Lower lobe of right lung (tissue), 2 donors: Measurements from ENCODE around the gene ABI3. TPM values are rescaled to one million over a fixed set of nuclear protein-coding genes. Genes with fewer than 3 reads are reported as not detected.
A peak's percentile ranks its signal among the peaks of the same experiment; 100 is the strongest.

Experiments
- ATAC-seq, 2 donors: fragments of 200-7000 bp; cut with Tn5 transposase; one replicate each; pipeline ENCODE4 v1.9.1; 2020 to 2022; ENCODE audit warnings: mild to moderate bottlenecking in 2 of 2, moderate library complexity in 2 of 2
- DNase-seq: peaks from one replicate; pipeline ENCODE4 v3.0.0-alpha.2; 2020
- H3K27ac ChIP-seq: fragments of 200-600 bp; one replicate; pipeline ENCODE4 v1.8.0; 2022
- H3K27me3 ChIP-seq: fragments of 200-600 bp; one replicate; pipeline ENCODE4 v1.8.0; 2022; ENCODE audit warnings: low read depth
- H3K36me3 ChIP-seq: fragments of 200-600 bp; one replicate; pipeline ENCODE4 v1.8.0; 2022; ENCODE audit warnings: mild to moderate bottlenecking
- H3K4me1 ChIP-seq: fragments of 200-600 bp; one replicate; pipeline ENCODE4 v1.8.0; 2022
- H3K4me3 ChIP-seq: fragments of 200-600 bp; one replicate; pipeline ENCODE4 v1.8.0; 2022; ENCODE audit warnings: mild to moderate bottlenecking
- H3K9me3 ChIP-seq: fragments of 200-600 bp; one replicate; pipeline ENCODE4 v1.8.0; 2022
- CTCF ChIP-seq: fragments of 200-600 bp; IDR thresholded peaks from one replicate; pipeline ENCODE4 v1.8.0; 2022; ENCODE audit warnings: antibody characterized with exemption, mild to moderate bottlenecking
- intact Hi-C: fragments of 100-400 bp; cut with DNase I; formaldehyde crosslinking; loops from one replicate; pipeline ENCODE4 v1.11.0; 2022
- total RNA-seq: library from RNA; stranded (reverse); fragmentation: NEBNext Ultra II Directional; extraction: Animal tissue kit (Norgen Biotek cat#: 25700); gene quantifications from one replicate; pipeline ENCODE4 v1.2.1, GENCODE V29; 2021
- donor health status: DM: no; HTN: yes; CAD: no; lungs with severe emphysema.

Gene ABI3
- total RNA-seq, 1 donor from 2014 or later = 46.8 TPM

DNA sequence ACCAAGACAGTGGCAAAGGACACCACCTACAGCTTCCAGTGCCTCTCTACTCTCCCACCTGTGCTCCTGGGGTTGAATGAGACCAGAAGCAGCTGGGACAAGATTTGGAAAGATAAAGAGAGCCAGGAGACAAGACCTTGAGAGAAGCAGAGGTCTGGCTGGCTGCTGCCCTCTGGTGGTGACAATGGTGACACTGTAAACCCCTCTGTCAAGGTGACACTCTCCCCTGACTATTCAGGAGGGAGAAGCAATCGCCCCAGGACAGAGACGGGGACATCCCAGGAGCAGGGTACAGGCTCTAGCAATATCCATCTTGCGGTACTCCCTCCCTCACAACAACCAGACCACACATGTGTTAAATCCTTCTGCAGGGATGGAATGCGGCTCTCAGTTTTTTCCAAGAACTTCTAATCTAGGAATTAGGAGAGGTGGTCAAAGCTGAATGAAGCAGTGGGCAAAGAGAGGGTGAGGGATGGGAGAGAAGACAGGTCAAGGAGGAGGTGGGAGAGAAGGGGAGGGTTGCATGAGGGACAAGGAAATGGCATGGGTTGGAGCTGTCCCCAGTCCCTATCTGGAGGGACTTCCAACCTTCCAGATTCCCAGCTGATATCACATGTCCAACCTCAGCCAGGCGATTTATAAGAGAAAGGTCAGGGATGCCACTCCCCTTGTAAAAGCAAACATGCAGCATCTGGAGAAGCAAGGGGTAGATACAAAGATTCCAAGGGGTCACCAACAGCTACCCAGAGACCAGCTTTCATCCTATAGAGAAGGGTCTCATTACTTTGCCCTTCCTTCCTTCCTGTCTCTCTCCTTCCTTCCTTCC lies 17.1 kb downstream of the ABI3 start:
- Histone ChIP-seq H3K4me3 (no peak overlapping the region), H3K9me3 (no peaks in the 10 kb centered on the region), H3K36me3 (peaks cover 4% of the 10 kb centered on the region), H3K27ac (no peak overlapping the region), H3K27me3 (peaks cover 37% of the 10 kb centered on the region), H3K4me1 (peaks cover 45% of the 10 kb centered on the region)
- intact Hi-C loops = loop anchor here (10.0 kb wide), 1 partner anchor 53 kb away; no protein-coding TSS in a partner anchor
- DNase-seq (peak; percentile 78), ATAC-seq (peak; percentile 54 to 60)
- peak; percentile 85 for TF ChIP-seq CTCF

- Histone ChIP-seq H3K4me3 (peak overlapping the region; percentile 68), H3K4me1 (peaks cover 31% of the 10 kb centered on the region), H3K27ac (no peak overlapping the region), H3K27me3 (peaks cover 23% of the 10 kb centered on the region), H3K36me3 (no peaks in the 10 kb centered on the region), H3K9me3 (no peaks in the 10 kb centered on the region)
- TF ChIP-seq CTCF = no peak
- DNase-seq = no peak
- intact Hi-C loops = loop anchor here (10.0 kb wide), 1 partner anchor 54 kb away; no protein-coding TSS in a partner anchor
- ATAC-seq = no peak
Measured at GRCh38 chr17:49229076-49229804, 18.7 kb downstream of the ABI3 start.

DNA sequence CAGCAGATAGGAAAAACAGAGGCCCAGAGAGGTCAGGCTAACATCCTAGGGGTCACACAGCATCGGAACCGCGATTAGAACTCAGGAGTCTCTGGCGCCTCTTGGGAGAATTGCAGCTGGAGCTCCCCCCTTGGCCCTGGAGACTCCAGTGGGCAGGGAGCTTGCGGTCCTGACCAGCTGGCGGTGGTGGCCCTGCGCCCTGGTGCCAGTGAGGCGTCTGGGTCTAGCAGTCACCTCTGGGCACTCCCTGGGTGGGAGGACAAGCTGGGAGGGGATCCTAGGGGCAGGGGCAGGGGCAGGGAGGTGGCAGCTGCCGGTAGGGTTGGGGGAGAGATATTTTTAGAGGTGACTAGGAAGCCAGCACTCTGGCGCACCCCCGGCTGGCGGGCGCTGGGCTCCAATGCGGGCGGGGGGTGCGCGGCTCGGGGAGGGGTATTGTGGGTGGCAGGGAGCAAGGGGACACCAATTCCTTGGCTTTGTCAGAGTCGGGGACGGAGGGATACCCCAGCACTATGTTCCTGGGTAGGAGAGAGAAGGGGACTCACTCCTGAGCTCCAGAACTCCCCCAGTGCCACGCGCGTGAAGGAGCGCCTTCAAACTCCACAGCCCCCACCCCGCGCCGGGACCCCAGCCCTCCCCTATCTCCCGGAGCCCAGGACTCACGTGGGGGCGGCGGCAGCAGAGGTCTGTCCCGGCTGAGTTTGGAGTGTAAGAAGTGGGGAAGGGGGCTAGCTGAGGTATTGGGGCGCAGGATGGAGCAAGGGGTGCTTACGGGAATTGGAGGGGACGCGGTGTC lies 19.5 kb downstream of the ABI3 start:
- Histone ChIP-seq H3K4me1 (peaks cover 23% of the 10 kb centered on the region), H3K36me3 (no peaks in the 10 kb centered on the region), H3K9me3 (no peaks in the 10 kb centered on the region), H3K4me3 (peak overlapping the region; percentile 68), H3K27me3 (peaks cover 15% of the 10 kb centered on the region), H3K27ac (no peak overlapping the region)
- no peak for TF ChIP-seq CTCF
- DNase-seq = peak; percentile 51
- intact Hi-C loops = loop anchor here (10.0 kb wide), 1 partner anchor 55 kb away; no protein-coding TSS in a partner anchor
- ATAC-seq = peak; percentile 2 to 9

- peaks cover 8% of the 10 kb centered on the region for H3K27me3 ChIP-seq
- peaks cover 20% of the 10 kb centered on the region for H3K4me1 ChIP-seq
- no peaks in the 10 kb centered on the region for H3K9me3 ChIP-seq
- no peak within 1 kb of the TSS for H3K27ac ChIP-seq
- DNase-seq = peak; percentile 91
- intact Hi-C loops = no loop called here
- peak within 1 kb of the TSS; percentile 68 for H3K4me3 ChIP-seq
- ATAC-seq = peak; percentile 91 to 94
- no peaks in the 10 kb centered on the region for H3K36me3 ChIP-seq
- TF ChIP-seq CTCF = no peak
Measured at GRCh38 chr17:49230636-49231562, 20.4 kb downstream of the ABI3 start, which contains the start of gene PHOSPHO1. Gene PHOSPHO1 (minus strand): TSS chr17:49230787. CDS start chr17:49226691, 4,096 bp downstream.
